Forelimb muscle (tissue), 1 donor: ENCODE measurements around the gene SPACA1. TPM values are rescaled to one million over a fixed set of nuclear protein-coding genes. Genes with fewer than 3 reads are reported as not detected.
"Not testable (repeated sequence)": the region's sequence is repeated elsewhere in the genome, so short reads cannot be mapped to it uniquely, and the experiment has no call there.

Experiments
- DNase-seq: peaks from one replicate; pipeline ENCODE4 v3.0.0-alpha.2; 2013; ENCODE audit warnings: low read depth
- polyA plus RNA-seq: library from polyadenylated mRNA; unstranded; fragments of 120-200 nt; gene quantifications from one replicate; pipeline ENCODE4 v1.2.1, GENCODE V29; 2013; ENCODE audit not compliant: insufficient read length

SPACA1 gene
- not detected for polyA plus RNA-seq

GRCh38 chr6:88047510-88048150, at the start of gene SPACA1:
SPACA1 (plus strand) TSS chr6:88047841; CDS start chr6:88047906, 65 bp downstream.
- no peak for DNase-seq

- no peak for DNase-seq
These were observed 46.9 kb upstream of the SPACA1 start for GRCh38 chr6:88000713-88001112.

- DNase-seq, result not testable (repeated sequence)
These were observed 46.4 kb upstream of the SPACA1 start for GRCh38 chr6:88001279-88001678.

DNA sequence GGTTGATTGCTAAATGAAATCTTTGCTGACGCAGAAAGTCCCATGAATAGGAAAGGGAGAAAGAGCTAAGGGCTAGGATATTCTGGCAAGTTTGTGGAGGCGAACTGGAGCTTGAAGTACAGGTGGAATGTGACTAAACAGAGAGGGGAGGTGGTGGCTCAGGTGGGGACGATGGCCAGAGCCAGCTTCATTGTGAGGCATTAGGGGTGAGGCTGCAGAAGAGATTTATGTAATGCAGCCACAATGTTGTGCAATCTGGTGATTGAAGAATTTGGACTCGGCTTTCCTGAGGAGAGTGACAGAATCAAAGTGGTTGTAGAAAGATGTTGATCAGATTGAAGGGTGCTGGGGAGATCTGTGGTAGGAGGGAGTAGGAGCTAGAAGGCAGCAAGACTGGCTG, 42.9 kb upstream of the SPACA1 start:
- no peak for DNase-seq

GRCh38 chr6:88006557-88006956, 41.1 kb upstream of the SPACA1 start:
- DNase-seq, result no peak

DNA sequence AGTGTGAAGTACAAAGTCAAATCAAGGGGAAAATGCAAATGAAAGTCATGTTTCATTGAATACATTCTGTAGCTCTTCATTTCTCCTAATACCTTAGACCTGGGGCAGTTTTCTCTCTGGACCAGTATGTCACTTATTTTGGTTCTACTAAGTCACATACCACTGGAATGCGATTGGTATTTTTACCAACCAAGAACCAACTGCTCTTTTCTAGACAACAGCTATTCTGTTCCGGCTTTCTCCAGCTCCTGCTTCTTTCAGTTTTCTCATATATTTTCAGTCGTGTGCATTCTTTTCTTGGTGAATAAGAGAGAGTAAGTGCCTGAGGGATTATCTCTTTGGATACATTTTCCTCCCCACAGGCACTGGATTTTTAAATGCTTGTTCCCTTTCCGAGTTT, 39.2 kb upstream of the SPACA1 start:
- no peak for DNase-seq

DNA sequence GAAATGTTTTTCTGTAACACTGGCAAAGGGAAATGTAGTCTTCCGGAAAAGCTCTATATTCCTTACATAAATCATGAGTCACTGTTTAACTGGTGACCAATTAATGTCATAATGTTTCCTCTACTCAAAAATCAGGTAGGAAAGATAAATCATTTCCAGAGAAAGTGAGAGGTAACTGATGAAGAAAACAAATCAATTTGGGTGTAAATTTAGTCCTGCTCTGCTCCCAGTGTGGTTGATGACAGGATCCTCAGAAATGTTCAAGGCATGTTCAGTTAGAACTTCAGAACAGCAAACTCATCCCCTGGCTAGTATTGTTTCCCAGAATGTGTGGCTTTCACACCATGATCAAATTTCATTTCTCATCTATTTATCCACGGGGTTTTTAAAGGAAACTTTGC, 38.8 kb upstream of the SPACA1 start:
- no peak for DNase-seq

DNA sequence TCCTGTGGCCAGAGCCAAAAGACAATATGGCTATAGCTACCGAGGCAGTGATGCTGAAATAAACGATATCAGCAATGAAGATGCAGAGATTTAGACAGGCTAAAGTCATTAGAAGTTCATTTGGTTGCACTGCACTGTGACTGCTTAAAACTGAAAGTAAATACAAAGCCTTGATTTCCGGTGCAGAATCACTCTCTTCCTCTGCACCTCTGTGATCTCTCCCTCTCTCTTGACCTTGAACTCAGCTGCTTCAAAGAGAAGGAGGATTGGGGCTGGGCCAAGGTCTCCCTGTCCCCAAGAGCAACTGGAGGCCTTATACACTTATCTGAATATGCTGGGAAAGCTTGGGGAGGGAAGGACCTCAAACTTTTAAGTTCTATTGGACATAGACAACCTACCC, 34.6 kb upstream of the SPACA1 start:
- no peak for DNase-seq

- DNase-seq, result no peak
These were observed 34.1 kb upstream of the SPACA1 start for GRCh38 chr6:88013554-88013953.

- no peak for DNase-seq
These were observed 27.2 kb upstream of the SPACA1 start for GRCh38 chr6:88020439-88020838.

- DNase-seq, result no peak
These were observed 22.9 kb upstream of the SPACA1 start for GRCh38 chr6:88024696-88025095.

DNA sequence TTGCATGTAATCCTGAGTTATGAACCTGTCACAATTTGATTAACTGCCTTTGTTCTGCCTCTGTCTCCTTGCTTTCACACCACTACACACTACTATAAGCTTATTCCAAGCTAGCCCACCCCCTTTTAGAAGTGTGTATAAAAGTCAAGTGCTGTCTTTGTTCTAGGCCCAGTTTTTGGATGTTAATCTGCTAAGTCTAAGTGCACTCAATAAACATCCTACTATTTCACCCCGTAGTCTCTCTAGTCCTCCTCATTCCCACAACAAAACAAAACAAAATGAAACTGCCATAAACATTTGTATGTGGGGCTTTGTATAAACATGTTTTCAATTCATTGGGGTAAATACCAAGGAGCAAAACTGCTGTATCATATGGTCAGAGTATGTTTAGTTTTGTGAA, 16.1 kb upstream of the SPACA1 start:
- DNase-seq, result no peak

DNA sequence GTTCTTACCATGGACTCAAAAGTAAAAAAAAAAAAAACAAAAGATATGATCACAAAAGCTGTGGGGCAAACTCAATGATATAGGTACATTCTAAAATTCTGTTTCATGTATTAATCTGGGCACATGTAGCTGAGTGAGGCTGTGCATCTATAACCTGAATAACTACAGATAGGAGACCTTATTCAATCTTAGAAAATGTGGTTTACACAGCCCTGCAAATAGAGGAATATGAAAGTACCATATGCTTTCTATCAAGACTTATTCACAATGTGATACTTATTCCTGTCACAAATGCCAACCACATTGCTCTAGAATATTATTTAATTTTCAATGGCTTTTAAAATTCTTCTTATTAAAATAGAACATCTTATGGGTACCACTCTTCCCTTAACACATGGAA, 3.1 kb upstream of the SPACA1 start:
- DNase-seq, result no peak

DNA sequence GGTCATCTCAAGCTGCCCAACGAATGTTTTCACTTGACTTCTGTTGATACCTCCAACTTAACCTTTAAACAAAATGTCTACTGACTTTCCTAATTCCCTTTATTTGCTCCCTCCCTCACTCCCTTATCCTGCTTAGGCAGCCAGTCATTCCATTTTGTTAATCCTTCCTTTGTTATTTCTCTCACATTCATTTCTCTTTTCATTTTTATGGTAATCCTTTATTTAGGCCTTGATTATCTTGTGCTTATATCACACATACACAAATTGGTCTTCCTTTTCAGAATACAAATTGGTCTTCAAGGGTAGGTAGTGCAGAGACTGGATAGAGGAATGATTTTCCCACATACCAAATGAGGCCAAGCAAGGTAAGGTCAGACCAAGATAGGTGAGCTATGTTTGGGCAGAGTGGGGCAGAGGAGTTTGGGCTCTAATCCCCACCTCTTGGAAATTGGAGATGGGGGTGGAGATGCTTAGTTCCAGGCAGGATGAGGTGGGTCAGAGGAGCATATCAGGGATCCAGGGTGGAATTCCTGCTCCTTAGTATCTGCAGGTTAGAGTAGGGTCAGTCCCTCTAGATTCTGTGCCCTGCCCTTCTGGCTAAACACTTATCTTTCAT, 2.0 kb upstream of the SPACA1 start:
- no peak for DNase-seq

- no peak for DNase-seq
These were observed 937 bp downstream of the SPACA1 start for GRCh38 chr6:88048578-88048977.

DNA sequence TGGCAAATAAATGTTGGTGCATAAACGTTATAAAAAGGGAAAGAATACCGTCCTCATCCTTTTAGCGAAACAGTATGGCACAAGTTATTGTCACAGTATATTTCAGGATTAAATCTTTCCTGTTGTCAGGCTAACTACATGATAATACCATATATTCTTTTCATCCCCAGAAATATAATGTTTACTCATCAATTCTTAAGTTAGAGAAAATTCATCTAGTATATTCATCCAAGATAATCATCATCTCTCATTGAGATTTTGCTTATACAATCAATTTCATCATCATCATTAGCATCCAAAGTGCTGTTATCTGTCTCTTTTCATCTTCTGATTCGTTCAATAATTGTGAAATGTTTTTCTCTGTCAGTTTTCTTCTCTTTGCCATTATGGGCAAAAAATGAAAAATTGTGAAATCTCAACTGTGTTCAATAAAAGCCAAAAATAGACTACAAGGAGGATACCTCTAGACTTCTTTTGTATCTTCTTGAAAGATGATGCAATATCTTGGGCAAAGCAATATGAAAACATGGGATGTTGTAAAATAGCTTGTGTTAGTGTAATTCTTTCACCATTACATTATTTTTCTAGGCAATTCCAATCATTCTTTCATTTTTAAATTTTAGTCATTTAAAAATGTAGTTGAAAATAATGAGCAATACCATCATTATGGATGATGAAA, 2.6 kb downstream of the SPACA1 start:
- DNase-seq, result no peak

DNA sequence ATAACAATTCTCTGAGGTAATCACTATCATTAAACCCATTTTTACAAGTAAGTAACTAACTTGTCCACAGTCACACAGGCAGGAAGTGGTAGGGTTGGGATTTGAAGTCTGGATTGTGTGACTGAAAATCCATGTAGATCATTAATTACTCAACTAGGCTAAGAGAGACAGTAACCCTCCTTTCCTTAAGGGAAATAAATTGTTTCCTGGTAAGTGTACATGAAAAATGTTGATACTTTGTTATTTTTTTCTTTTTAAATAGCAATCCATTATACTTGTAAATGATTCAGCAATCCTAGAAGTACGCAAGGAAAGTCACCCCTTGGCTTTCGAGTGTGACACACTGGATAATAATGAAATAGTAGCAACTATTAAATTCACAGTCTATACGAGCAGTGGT, 11.6 kb downstream of the SPACA1 start:
- no peak for DNase-seq

DNA sequence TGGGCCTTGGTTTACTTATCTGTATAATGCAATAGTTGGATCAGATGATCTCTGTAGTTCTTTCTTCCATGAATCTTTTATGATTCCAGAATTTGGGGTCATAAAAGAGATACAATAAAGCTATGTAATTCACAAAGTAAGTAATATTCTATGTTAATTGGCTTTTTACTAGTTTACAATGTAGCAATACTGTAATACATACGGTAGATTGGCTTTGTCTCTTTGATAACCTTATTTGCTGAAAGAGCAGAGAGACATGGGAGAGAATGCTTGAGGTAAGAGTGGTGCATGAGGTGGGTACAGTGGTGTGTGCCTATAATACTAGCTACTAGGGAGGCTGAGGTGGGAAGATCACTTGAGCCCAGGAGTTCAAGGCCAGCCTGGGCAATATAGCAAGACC, 14.7 kb downstream of the SPACA1 start:
- no peak for DNase-seq

DNA sequence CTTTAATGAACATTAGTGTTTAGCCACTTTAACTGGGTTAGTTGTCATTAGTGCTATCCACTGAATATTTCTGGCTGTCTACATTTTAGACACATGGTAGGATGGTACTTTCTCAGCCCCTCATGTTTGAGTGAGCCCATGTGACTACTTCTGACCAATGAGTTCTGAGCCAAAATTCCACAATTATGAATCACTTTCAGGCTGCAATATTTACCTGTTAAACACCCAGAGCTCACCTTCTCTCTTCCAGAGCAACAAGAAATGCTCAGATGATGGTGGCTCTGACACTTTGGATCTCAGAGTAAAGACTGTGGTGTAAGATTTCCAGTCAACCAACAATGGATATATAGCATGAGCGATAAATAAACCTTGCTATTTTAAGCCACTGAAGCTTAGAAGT, 24.8 kb downstream of the SPACA1 start:
- no peak for DNase-seq

DNA sequence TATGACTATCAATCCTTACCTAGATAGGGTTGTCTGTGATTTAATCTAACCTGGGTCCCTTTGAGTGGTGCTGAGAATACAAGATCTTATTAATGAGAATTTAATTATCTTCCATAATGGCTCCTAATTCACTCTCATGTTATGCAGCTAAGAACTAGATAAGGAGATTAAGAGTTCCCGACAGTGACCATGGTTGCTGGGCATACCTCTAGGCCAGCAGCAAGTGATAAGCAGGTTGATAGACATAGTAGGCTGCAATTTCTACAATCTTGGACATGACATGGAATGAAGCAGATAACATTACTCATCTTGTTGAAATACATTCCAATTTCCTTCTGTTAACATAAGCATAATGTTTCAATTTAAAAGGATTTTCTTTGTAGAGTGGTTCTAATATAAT, 27.1 kb downstream of the SPACA1 start:
- no peak for DNase-seq

DNA sequence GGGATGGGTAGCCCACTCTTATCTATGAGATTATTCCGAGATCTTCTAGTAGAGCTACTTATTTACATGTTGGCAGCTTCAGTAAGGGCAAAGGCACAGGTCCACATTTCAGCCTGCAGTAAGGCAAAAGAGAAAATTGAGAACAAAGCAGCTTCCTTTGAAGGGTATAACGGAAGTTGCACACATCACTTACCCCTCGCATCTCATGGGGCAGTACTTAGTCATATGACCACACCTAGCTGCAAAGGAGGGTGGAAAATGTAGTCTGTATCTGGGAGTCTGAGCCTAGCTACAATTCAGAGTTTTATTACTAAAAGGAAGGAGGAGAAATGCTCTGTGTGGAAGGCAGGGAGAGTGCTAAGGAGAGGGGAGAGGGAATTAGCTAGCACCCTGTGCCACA, 29.7 kb downstream of the SPACA1 start:
- DNase-seq, result no peak

- no peak for DNase-seq
These were observed 39.2 kb downstream of the SPACA1 start for GRCh38 chr6:88086792-88087191.

- DNase-seq, result no peak
These were observed 42.1 kb downstream of the SPACA1 start for GRCh38 chr6:88089708-88090107.
